Inferior parietal cortex (tissue), 1 donor: ENCODE measurements around the gene PLPPR1.
"Not testable (repeated sequence)": the region's sequence is repeated elsewhere in the genome, so short reads cannot be mapped to it uniquely, and the experiment has no call there.

Source experiments
- DNase-seq: peaks from one replicate; pipeline ENCODE4 v3.0.0-alpha.2; 2016; ENCODE audit errors: extremely low spot score

The PLPPR1 gene

GRCh38 chr9:101121836-101122399 is 93.4 kb downstream of the PLPPR1 start:
- no peak for DNase-seq

DNA sequence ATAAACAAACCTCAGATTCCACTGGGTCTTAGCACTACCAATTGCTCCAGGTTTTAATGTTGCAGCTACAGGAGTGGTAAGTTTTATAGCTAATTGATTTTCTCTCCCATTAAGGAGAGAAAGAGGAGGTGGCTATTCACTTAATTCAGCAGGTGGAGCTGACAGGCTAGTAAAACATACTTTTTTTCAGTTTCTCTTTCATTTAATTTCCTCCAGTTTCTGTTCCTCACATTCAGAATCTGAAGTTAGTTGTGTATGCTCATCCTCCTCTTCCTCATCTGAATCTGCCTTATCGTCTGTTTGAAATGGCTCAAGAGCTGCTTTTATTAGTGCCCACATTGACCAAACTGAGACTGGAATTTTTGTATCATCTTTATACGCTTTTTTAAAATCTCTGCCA is 98.0 kb downstream of the PLPPR1 start:
- no peak for DNase-seq

- not testable (repeated sequence) for DNase-seq
These were observed 98.8 kb downstream of the PLPPR1 start for GRCh38 chr9:101127369-101127768.

DNA sequence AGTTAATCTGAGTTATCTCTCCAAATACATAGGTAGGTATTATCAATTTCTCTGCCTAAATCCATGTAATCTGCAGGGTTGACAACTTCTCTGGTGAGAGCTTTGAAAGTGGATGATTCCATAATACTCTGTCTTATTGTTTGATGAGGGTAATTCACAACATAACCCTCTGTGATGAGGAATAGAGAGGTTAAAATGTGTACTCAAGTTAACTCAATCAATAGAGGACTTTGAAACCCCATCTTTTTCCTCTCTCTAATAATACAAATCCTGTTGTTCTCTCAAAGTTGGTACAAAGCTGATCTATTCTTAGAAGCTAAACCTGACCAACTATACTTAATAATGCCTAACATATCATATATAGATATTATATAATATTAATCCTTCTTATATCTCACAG is 100.1 kb downstream of the PLPPR1 start:
- DNase-seq = no peak

GRCh38 chr9:101130054-101130453 is 101.5 kb downstream of the PLPPR1 start:
- DNase-seq = no peak

DNA sequence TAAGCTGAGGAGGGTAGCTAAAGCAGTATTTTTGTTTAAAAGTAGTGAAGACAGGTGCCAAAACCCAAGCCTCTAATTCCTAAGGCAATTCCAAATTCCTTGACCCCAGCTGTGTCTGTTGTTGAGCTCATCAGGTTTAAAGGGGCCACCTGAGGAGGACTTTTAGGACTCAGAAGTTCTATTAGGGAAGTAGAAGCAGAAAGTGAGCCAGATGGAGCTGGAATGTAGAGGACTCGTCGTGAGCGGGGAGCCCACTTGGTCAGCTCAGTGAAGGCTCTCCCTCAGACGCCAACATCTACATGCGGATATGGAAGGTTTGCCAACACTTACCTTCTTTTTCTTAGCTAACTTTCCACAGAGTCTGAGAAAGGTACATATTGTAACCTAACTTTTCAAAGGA is 102.8 kb downstream of the PLPPR1 start:
- no peak for DNase-seq

DNA sequence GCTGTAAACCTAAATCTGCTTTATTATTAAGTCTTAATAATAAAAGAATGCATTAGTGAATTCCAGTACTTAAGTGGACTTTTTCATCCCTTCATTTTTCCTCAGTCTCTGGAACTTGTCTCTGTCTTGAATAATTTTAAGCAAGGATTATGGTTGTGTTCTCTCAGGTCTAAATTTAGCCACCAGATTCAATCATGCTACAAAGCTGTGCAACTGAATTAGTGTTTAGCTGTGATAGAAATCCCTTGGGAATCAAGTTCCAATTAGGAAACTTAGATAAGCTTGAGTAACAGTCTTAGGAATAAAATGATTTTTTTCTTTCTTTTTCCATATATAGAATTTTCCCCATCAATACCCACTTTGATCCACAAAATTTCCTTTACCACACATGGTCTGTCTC is 104.3 kb downstream of the PLPPR1 start:
- no peak for DNase-seq

GRCh38 chr9:101138509-101138908 is 110.0 kb downstream of the PLPPR1 start:
- no peak for DNase-seq

- DNase-seq = no peak
These were observed 110.6 kb downstream of the PLPPR1 start for GRCh38 chr9:101139082-101139481.

GRCh38 chr9:101140764-101141163 is 112.2 kb downstream of the PLPPR1 start:
- DNase-seq = no peak

- no peak for DNase-seq
These were observed 118.0 kb downstream of the PLPPR1 start for GRCh38 chr9:101146508-101146907.

DNA sequence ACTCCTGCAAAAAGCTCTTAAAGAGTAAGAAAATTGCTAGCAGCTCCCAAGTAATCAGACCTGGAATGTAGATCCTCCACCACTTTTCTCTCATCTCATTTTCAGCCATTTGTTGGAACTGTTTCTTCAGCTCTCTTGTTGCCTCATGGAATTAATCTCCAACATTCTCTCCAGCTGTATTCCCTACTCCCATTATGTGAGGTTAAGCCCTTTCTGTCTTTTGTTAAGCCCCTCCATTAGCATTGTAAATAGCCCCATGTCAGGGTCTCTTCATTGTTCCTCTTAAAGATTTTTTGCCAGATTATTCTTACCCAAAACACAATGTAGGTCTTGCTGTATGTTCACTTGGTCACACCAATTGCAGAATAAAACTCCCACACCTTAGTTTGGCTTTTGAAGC is 119.8 kb downstream of the PLPPR1 start:
- no peak for DNase-seq

DNA sequence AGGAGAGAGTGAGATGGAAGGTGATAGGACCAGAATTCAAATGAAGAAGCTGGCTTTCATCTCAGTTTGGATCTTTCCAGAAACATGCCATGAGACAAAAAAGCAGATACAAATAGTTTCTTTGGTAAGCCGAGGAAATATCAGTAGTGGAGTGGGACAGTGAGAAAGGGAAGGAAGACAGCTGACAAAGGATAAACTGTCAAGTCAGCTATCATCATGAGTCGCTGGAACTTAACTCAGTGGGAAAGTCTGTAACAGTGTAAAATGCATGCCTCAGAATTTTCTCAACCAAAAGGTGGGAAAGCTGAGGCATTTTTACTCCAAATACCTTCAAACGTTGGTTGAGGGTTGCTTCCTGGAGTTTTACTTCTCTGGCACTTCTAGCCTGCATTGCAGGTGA is 129.8 kb downstream of the PLPPR1 start:
- DNase-seq = no peak

- peak; percentile 79 for DNase-seq
These were observed 133.7 kb downstream of the PLPPR1 start for GRCh38 chr9:101162231-101162630.

DNA sequence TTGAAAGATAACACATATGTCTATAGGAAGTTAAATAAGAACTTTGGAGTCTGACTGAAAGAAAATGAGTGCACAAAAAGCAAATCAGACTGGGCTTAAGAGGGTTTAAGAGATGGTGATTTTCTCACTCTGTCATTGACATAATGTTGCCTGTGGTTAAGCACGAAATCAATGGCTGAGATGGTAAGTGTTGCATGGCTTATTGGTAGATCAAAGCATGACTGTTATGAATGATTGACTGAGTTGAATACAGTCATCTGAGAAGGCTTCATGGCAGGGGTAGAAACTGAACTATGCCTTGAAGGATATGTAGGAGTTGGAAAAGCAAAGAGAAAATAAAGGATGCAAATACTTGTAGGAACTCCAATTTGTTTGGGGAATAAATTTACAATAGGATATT is 136.6 kb downstream of the PLPPR1 start:
- no peak for DNase-seq

- no peak for DNase-seq
These were observed 139.1 kb downstream of the PLPPR1 start for GRCh38 chr9:101167490-101168134.

DNA sequence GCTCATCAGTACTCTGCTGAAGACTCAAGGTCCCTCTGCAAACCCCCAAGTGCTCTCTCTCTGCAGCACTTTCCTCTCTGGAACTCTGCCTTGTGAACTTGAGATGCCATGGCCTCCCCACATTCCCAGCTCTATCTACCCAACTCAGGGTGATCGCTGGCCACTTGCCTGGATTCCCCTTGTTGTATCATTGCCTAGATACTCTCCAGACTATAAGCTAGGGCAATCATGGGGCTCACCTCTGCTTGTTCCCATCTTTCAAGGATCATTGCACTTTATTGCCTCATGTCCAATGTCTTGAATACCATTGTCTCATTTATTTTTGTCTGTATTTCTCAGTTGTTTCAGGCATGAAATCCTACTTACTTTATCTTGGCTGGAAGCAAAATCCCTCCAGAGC is 144.1 kb downstream of the PLPPR1 start:
- DNase-seq = no peak

DNA sequence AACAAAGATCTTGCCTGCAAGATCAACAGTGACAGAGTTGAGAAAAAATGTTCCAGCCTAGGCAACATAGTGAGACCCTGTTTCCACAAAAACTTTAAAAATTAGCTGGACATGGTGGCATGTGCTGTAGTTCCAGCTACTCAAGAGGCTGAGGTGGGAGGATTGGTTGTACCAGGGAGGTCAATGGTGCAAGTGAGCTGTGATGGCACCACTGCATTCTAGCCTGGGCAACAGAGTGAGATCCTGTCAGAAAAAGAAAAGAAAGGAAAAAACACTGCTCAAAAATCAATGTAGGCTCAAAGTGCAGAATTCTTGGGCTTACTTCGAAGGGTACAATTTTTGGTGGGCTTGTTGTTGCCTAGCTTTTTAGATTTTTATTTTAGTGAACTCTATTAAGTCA is 145.4 kb downstream of the PLPPR1 start:
- no peak for DNase-seq

- no peak for DNase-seq
These were observed 147.9 kb downstream of the PLPPR1 start for GRCh38 chr9:101176384-101176783.

DNA sequence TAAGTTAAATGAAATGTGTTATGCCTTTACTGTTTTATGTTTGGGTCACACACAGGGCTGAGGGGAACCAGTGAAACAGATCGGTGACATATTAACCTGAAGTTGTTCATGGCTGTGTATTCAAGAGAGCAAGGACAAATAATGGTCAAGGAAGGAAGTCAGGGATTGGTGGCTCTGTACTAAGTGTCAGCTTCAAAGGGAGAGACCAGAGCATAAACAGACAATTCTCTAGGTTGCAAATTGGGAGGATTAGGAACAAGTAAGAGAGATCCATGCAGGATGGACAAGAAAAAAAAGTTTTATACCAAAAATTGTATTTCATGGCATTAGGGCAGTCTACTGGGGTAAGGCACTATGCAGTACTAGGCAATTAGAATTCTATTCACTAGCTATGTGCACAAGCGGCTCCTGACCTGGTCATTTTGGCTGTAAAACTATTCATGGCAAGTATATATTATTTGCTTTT is 156.3 kb downstream of the PLPPR1 start:
- DNase-seq = no peak

GRCh38 chr9:101191723-101192122 is 163.2 kb downstream of the PLPPR1 start:
- DNase-seq = no peak

GRCh38 chr9:101197026-101197425 is 168.5 kb downstream of the PLPPR1 start:
- DNase-seq = no peak

- no peak for DNase-seq
These were observed 172.3 kb downstream of the PLPPR1 start for GRCh38 chr9:101200852-101201251.

DNA sequence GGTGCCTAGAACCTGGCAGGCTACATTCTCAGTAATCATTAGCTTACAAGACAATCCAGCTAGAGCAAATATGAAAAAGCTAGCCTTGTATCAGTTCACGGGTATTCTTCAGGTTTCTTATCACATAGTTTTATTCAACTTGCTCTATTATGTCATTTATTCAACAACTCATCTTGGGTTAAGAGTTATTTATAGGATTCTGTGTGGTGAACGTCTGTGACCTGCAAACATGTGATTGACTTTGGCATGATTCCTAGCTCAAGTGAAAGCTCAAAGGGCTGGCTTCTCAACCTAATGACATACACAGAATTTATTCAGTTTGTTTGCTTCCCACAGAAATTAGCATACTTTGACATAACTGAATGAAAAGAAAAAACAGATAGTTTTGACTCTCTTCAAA is 173.1 kb downstream of the PLPPR1 start:
- DNase-seq = no peak
